ENCODE results near the gene OR8H3. TPM values are rescaled to one million over a fixed set of nuclear protein-coding genes. Genes with fewer than 3 reads are reported as not detected.
"Not testable (repeated sequence)": the region's sequence is repeated elsewhere in the genome, so short reads cannot be mapped to it uniquely, and the experiment has no call there.

The OR8H3 gene
- not detected for polyA plus RNA-seq (ENCODE audit: insufficient read length in 4 of 4)

- DNase-seq (ENCODE audit: low read depth in 4 of 4, low spot score in 3 of 4), result no peak
Observed at GRCh38 chr11:56122073-56122472, at the start of gene OR8H3. OR8H3 (plus strand) TSS chr11:56122373; CDS start chr11:56122373, 0 bp downstream.

- no peak for DNase-seq (ENCODE audit: low read depth in 4 of 4, low spot score in 3 of 4)
Observed at GRCh38 chr11:56089697-56090096, 32.5 kb upstream of the OR8H3 start.

- DNase-seq (ENCODE audit: low read depth in 4 of 4, low spot score in 3 of 4), result no peak
Observed at GRCh38 chr11:56093008-56093407, 29.2 kb upstream of the OR8H3 start, which contains the start of gene OR8I2. OR8I2 (plus strand) TSS chr11:56093308; CDS start chr11:56093308, 0 bp downstream.

GRCh38 chr11:56103210-56103737, 18.9 kb upstream of the OR8H3 start, which contains the start of gene OR8H2:
OR8H2 (plus strand) TSS chr11:56103687; CDS start chr11:56105043, 1,356 bp downstream.
- no peak for DNase-seq (ENCODE audit: low read depth in 4 of 4, low spot score in 3 of 4)

GRCh38 chr11:56140151-56140661, 18.0 kb downstream of the OR8H3 start, which contains the start of gene OR8J3:
OR8J3 (minus strand) TSS chr11:56140201; CDS start chr11:56137718, 2,483 bp downstream.
- DNase-seq (ENCODE audit: low read depth in 4 of 4, low spot score in 3 of 4), result no peak

- DNase-seq (ENCODE audit: low read depth in 4 of 4, low spot score in 3 of 4), result not testable (repeated sequence)
Observed at GRCh38 chr11:56143681-56144080, 21.5 kb downstream of the OR8H3 start.

- no peak for DNase-seq (ENCODE audit: low read depth in 4 of 4, low spot score in 3 of 4)
Observed at GRCh38 chr11:56151376-56151775, 29.2 kb downstream of the OR8H3 start.

GRCh38 chr11:56152333-56152732, 30.2 kb downstream of the OR8H3 start:
- no peak for DNase-seq (ENCODE audit: low read depth in 4 of 4, low spot score in 3 of 4)

- DNase-seq (ENCODE audit: low read depth in 4 of 4, low spot score in 3 of 4), result no peak
Observed at GRCh38 chr11:56160217-56160616, 38.0 kb downstream of the OR8H3 start, which contains the start of gene OR8K5. OR8K5 (minus strand) TSS chr11:56160317; CDS start chr11:56160317, 0 bp downstream.

GRCh38 chr11:56163804-56164203, 41.6 kb downstream of the OR8H3 start:
- DNase-seq (ENCODE audit: low read depth in 4 of 4, low spot score in 3 of 4), result no peak

GRCh38 chr11:56172256-56172830, 50.2 kb downstream of the OR8H3 start:
- DNase-seq (ENCODE audit: low read depth in 4 of 4, low spot score in 3 of 4), result no peak

Other genes starting within 250 kb of the OR8H3 start
- gene TRIM51, start 239.1 kb upstream of the OR8H3 start, polyA plus RNA-seq (ENCODE audit: insufficient read length in 4 of 4), result not detected
- not detected for gene OR5W2, start 207.8 kb upstream of the OR8H3 start, polyA plus RNA-seq (ENCODE audit: insufficient read length in 4 of 4)
- not detected for gene OR5I1, start 186.0 kb upstream of the OR8H3 start, polyA plus RNA-seq (ENCODE audit: insufficient read length in 4 of 4)
- gene OR10AG1, start 152.4 kb upstream of the OR8H3 start, polyA plus RNA-seq (ENCODE audit: insufficient read length in 4 of 4), result not detected
- not detected for gene OR5F1, start 127.7 kb upstream of the OR8H3 start, polyA plus RNA-seq (ENCODE audit: insufficient read length in 4 of 4)
- gene OR5AS1, start 94.7 kb upstream of the OR8H3 start, polyA plus RNA-seq (ENCODE audit: insufficient read length in 4 of 4), result under 1 TPM in 1 of 4 donors, not detected in 3; 0.03 TPM
- not detected for gene OR8I2, start 29.1 kb upstream of the OR8H3 start, polyA plus RNA-seq (ENCODE audit: insufficient read length in 4 of 4)
- not detected for gene OR8H2, start 18.7 kb upstream of the OR8H3 start, polyA plus RNA-seq (ENCODE audit: insufficient read length in 4 of 4)
- not detected for gene OR8J3, start 17.8 kb downstream of the OR8H3 start, polyA plus RNA-seq (ENCODE audit: insufficient read length in 4 of 4)
- gene OR8K5, start 37.9 kb downstream of the OR8H3 start, polyA plus RNA-seq (ENCODE audit: insufficient read length in 4 of 4), result not detected
- not detected for gene OR5J2, start 54.2 kb downstream of the OR8H3 start, polyA plus RNA-seq (ENCODE audit: insufficient read length in 4 of 4)
- not detected for gene OR5T2, start 111.9 kb downstream of the OR8H3 start, polyA plus RNA-seq (ENCODE audit: insufficient read length in 4 of 4)
- not detected for gene OR5T3, start 129.9 kb downstream of the OR8H3 start, polyA plus RNA-seq (ENCODE audit: insufficient read length in 4 of 4)
- gene OR5T1, start 151.8 kb downstream of the OR8H3 start, polyA plus RNA-seq (ENCODE audit: insufficient read length in 4 of 4), result not detected
- gene OR8H1, start 169.9 kb downstream of the OR8H3 start, polyA plus RNA-seq (ENCODE audit: insufficient read length in 4 of 4), result under 1 TPM in 1 of 4 donors, not detected in 3; 0.01 TPM
- gene OR8K3, start 192.8 kb downstream of the OR8H3 start, polyA plus RNA-seq (ENCODE audit: insufficient read length in 4 of 4), result not detected
- gene OR8K1, start 223.7 kb downstream of the OR8H3 start, polyA plus RNA-seq (ENCODE audit: insufficient read length in 4 of 4), result under 1 TPM in 1 of 4 donors, not detected in 3; 0.05 TPM
- gene OR8J1, start 231.9 kb downstream of the OR8H3 start, polyA plus RNA-seq (ENCODE audit: insufficient read length in 4 of 4), result not detected